Measurements from ENCODE around the gene ZFAND3. TPM values are rescaled to one million over a fixed set of nuclear protein-coding genes. Genes with fewer than 3 reads are reported as not detected.
A peak's percentile ranks its signal among the peaks of the same experiment; 100 is the strongest.

The ZFAND3 gene
- total RNA-seq, 1 donor from 2014 or later: 32.7 TPM

GRCh38 chr6:37792457-37793033, 27.0 kb upstream of the ZFAND3 start:
- H3K9me3 ChIP-seq: no peaks in the 10 kb centered on the region
- intact Hi-C loops (cut with DNase I): loop anchor here (5.0 to 10.0 kb wide), 4 partner anchors 95 to 700 kb away; partner anchors contain the start of gene MDGA1
- TF ChIP-seq CTCF (IDR thresholded peaks at IDR 0.05): no peak

GRCh38 chr6:37793067-37793466, 26.5 kb upstream of the ZFAND3 start:
- Histone ChIP-seq H3K4me3 (no peak overlapping the region), H3K27me3 (no peaks in the 10 kb centered on the region), H3K4me1 (peaks cover 0 to 10% of the 10 kb centered on the region in 2 donors), H3K36me3 (no peaks in the 10 kb centered on the region), H3K9me3 (no peaks in the 10 kb centered on the region), H3K27ac (no peak overlapping the region)
- TF ChIP-seq CTCF (IDR thresholded peaks at IDR 0.05): no peak
- DNase-seq (ENCODE audit: low spot score in 2 of 2): peak in 1 of 2 donors; percentile 60
- intact Hi-C loops (cut with DNase I): loop anchor here (5.0 to 10.0 kb wide), 4 partner anchors 96 to 699 kb away; partner anchors contain the start of gene MDGA1

More at GRCh38 chr6:37792457-37793033, 27.0 kb upstream of the ZFAND3 start:
- H3K27me3 ChIP-seq: no peaks in the 10 kb centered on the region
- H3K4me1 ChIP-seq: peaks cover 0 to 10% of the 10 kb centered on the region in 2 donors
- H3K4me3 ChIP-seq: no peak overlapping the region
- H3K27ac ChIP-seq: no peak overlapping the region
- no peak for DNase-seq (ENCODE audit: low spot score in 2 of 2)
- H3K36me3 ChIP-seq: no peaks in the 10 kb centered on the region

- H3K27ac ChIP-seq: peak overlapping the region in 1 of 2 donors; percentile 12
- no peaks in the 10 kb centered on the region for H3K27me3 ChIP-seq
- intact Hi-C loops (cut with DNase I): loop anchor here (1.0 to 10.0 kb wide), 5 partner anchors 25 to 697 kb away; partner anchors contain the start of gene MDGA1
- H3K9me3 ChIP-seq: no peaks in the 10 kb centered on the region
- peak in 1 of 2 donors; percentile 70 for DNase-seq (ENCODE audit: low spot score in 2 of 2)
- TF ChIP-seq CTCF (IDR thresholded peaks at IDR 0.05): no peak
- no peak overlapping the region for H3K4me3 ChIP-seq
- no peaks in the 10 kb centered on the region for H3K36me3 ChIP-seq
- H3K4me1 ChIP-seq: peaks cover 0 to 14% of the 10 kb centered on the region in 2 donors
Observed at GRCh38 chr6:37794825-37795224, 24.7 kb upstream of the ZFAND3 start.

- TF ChIP-seq CTCF (IDR thresholded peaks at IDR 0.05): no peak
- H3K9me3 ChIP-seq: no peaks in the 10 kb centered on the region
- H3K27me3 ChIP-seq: no peaks in the 10 kb centered on the region
- H3K36me3 ChIP-seq: no peaks in the 10 kb centered on the region
- no peak overlapping the region for H3K27ac ChIP-seq
- intact Hi-C loops (cut with DNase I): loop anchor here (10.0 kb wide), 1 partner anchor 416 kb away; no protein-coding TSS in a partner anchor
- H3K4me1 ChIP-seq: peaks cover 0 to 8% of the 10 kb centered on the region in 2 donors
- no peak for DNase-seq (ENCODE audit: low spot score in 2 of 2)
- H3K4me3 ChIP-seq: no peak overlapping the region
Observed at GRCh38 chr6:37798436-37799262, 20.9 kb upstream of the ZFAND3 start.

GRCh38 chr6:37799263-37799644, 20.3 kb upstream of the ZFAND3 start:
- no peak overlapping the region for H3K4me3 ChIP-seq
- intact Hi-C loops (cut with DNase I): loop anchor here (10.0 kb wide), 1 partner anchor 416 kb away; no protein-coding TSS in a partner anchor
- H3K27ac ChIP-seq: peak overlapping the region in 1 of 2 donors; percentile 13

More at GRCh38 chr6:37799263-37799644, 20.3 kb upstream of the ZFAND3 start:
- H3K27me3 ChIP-seq: no peaks in the 10 kb centered on the region
- DNase-seq (ENCODE audit: low spot score in 2 of 2): no peak
- no peaks in the 10 kb centered on the region for H3K9me3 ChIP-seq
- peaks cover 0 to 8% of the 10 kb centered on the region in 2 donors for H3K4me1 ChIP-seq
- TF ChIP-seq CTCF (IDR thresholded peaks at IDR 0.05): no peak
- H3K36me3 ChIP-seq: no peaks in the 10 kb centered on the region

Measured in ascending aorta (tissue), 2 donors.